ENCODE results near the gene RNASET2.

GRCh38 chr6:166910601-166911000 lies 45.7 kb downstream of the RNASET2 start:
- no peak for TF ChIP-seq CTCF (IDR thresholded peaks at IDR 0.05)
- TF ChIP-seq POLR2A (IDR thresholded peaks at IDR 0.05), result no peak

Data from testis (tissue), 2 donors.